A673 (cell line): Measurements from ENCODE around the gene ZC3H12A.

Experiments
- CTCF ChIP-seq: fragments of 300-800, 200-600 bp; sonication (generic); conservative IDR thresholded peaks from 2 replicates; pipeline ENCODE4 v1.5.1; 2017; ENCODE audit warnings: low read depth, mild to moderate bottlenecking, antibody characterized with exemption, low read length, moderate library complexity, mixed read lengths
- EZH2 ChIP-seq: fragments of 200-600 bp; sonication (generic); IDR thresholded peaks from 2 replicates; pipeline ENCODE4 v1.6.1; 2017; ENCODE audit warnings: borderline replicate concordance, low read depth, mild to moderate bottlenecking, mixed read lengths, antibody characterized with exemption, low read length; ENCODE audit not compliant: poor library complexity, severe bottlenecking

DNA sequence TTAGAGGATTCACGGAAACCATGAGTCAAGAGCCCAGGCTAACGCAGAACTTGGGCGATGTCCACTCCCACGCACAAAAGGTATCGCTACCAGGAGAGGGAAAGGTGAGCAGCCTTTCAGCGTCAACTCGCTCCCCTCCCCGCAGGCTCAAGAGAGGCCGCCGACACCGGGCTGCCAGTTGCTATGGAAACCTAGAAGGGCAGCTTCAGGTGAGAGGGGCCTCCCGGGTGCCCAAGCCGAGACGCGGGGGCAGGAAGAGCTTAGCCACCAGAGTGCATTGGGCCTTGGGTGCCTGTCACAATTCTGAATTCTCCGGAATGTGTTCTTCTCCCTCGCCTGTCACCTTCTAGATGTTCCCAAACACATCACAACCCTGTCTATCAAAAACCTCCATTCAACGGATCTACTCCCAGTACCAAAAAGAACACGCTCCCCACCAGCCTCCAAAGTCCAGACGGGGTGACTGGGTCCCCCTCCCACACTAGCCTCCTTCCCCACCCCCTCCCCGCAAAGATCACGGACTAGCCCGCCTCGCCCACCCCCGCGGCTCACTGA lies 39.5 kb downstream of the ZC3H12A start:
- no peak for TF ChIP-seq CTCF
- TF ChIP-seq EZH2, result no peak
